Sigmoid colon (tissue), 7 donors: ENCODE data around the gene CAMK1D. TPM values are rescaled to one million over a fixed set of nuclear protein-coding genes. Genes with fewer than 3 reads are reported as not detected.
"Not testable (repeated sequence)": the region's sequence is repeated elsewhere in the genome, so short reads cannot be mapped to it uniquely, and the experiment has no call there.

Experiments
- DNase-seq: peaks from one replicate; pipeline ENCODE4 v3.0.0-alpha.2; 2019
- H3K27ac ChIP-seq, 4 donors: fragments of 200-600 bp; sonication (generic); one replicate each; pipeline ENCODE4 v1.5.1; 2016 to 2019; ENCODE audit warnings: mild to moderate bottlenecking in 1 of 4
- H3K27me3 ChIP-seq, 3 donors: fragments of 200-600 bp; sonication (generic); one replicate each; pipeline ENCODE4 v1.5.1; 2019; ENCODE audit warnings: mild to moderate bottlenecking in 1 of 3
- H3K36me3 ChIP-seq, 4 donors: fragments of 200-600 bp; sonication (generic); one replicate each; pipeline ENCODE4 v1.5.1; 2016 to 2019
- H3K4me1 ChIP-seq, 4 donors: fragments of 200-600 bp; sonication (generic); one replicate each; pipeline ENCODE4 v1.5.1; 2017 to 2019
- H3K4me3 ChIP-seq, 4 donors: fragments of 200-600 bp; sonication (generic); one replicate each; pipeline ENCODE4 v1.5.1; 2017 to 2019; ENCODE audit warnings: mild to moderate bottlenecking in 2 of 4, moderate library complexity in 1 of 4
- H3K9me3 ChIP-seq, 4 donors: fragments of 200-600 bp in 3 of 4; sonication (generic) in 3 of 4; one replicate each; pipeline versions ENCODE4 v1.5.1 to v1.6.1; 2013 to 2019
- EP300 ChIP-seq, 4 donors: sonication (generic); formaldehyde crosslinking; IDR thresholded peaks; one replicate each; pipeline ENCODE4 v1.6.1; 2017; ENCODE audit warnings: antibody characterized with exemption in 4 of 4
- POLR2A ChIP-seq, 2 donors: fragments of 450-650 bp; IDR thresholded peaks; one replicate each; pipeline ENCODE4 v1.6.1; 2016; ENCODE audit warnings: antibody characterized with exemption in 2 of 2, mild to moderate bottlenecking in 2 of 2, moderate library complexity in 2 of 2
- POLR2AphosphoS5 ChIP-seq, 4 donors: sonication (generic); formaldehyde crosslinking; IDR thresholded peaks; one replicate each; pipeline ENCODE4 v1.6.1; 2017; ENCODE audit warnings: antibody characterized with exemption in 4 of 4
- WGBS, 2 donors: extraction: QIAGEN DNeasy Blood & Tissue Kit; methylation state at CpG; one replicate each; pipeline ENCODE4 v1.1.7; 2013; 5-methylcytosine and 5-hydroxymethylcytosine counted together
- intact Hi-C: fragments of 100-400 bp; cut with DNase I; formaldehyde crosslinking; loops from one replicate; pipeline ENCODE4 v1.15.1; 2023
- polyA plus RNA-seq, 3 donors: library from polyadenylated mRNA; stranded (reverse); fragments of 200-250 nt; gene quantifications; one replicate each; pipeline ENCODE4 v1.2.3, GENCODE V29; 2013
- total RNA-seq, 4 donors: library from RNA; depleted of rRNA; stranded (reverse); fragments of >200 nt; gene quantifications; one replicate each; pipeline ENCODE4 v1.1.0, GENCODE V29; 2016
- TF ChIP-seq, protein P1 (sequence below), 4 experiments: fragments of 450-650 bp in 3 of 4; fragments of 200-600 bp in 1 of 4; IDR thresholded peaks; one replicate each; pipeline ENCODE4 v1.5.1; 2016 to 2019; ENCODE audit warnings: antibody characterized with exemption in 4 of 4, mild to moderate bottlenecking in 3 of 4, moderate library complexity in 2 of 4
- donor health status: healthy with polysubstance abuse.
- donor health status: Bipolar disorder and iron deficiency.
- donor health status: healthy.

Gene CAMK1D
- total and polyA plus RNA-seq, 7 donors, result 7.2 to 11.5 (median 8.6) TPM

DNA sequence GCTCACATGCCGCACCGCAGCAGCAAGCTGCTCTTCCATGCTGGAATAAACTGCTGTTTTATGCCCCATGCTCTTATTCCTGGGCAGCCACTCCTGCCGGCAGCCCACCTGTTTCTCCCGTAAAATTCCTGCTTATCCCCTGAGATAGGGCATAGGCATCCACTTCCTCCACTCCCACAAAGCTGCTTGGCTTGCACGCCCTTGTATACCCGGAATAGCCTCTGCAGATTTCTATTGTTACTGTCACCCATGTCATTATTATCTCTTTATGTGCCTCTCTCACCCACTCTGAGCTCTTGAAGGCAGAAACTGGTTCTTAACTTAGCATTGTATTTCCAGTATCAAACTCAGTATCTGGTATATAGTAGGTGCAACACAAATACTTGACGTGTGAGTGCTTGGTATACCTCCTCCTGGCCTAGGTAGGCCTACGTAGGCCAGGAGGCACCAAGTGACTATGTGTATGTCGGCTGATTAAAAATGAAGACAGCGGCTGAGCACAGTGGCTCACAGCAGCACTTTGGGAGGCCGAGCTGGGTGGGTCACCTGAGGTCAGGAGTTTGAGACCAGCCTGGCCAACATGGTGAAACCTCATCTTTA is 458.8 kb downstream of the CAMK1D start:
- no peak overlapping the region for H3K4me3 ChIP-seq
- DNase-seq, result no peak
- 93% methylated on average over 11 of the region's 11 CpGs for WGBS, 2 donors
- no peaks in the 10 kb centered on the region for H3K4me1 ChIP-seq
- no peaks in the 10 kb centered on the region for H3K9me3 ChIP-seq
- H3K36me3 ChIP-seq, result no peaks in the 10 kb centered on the region
- TF ChIP-seq, protein P1, sequence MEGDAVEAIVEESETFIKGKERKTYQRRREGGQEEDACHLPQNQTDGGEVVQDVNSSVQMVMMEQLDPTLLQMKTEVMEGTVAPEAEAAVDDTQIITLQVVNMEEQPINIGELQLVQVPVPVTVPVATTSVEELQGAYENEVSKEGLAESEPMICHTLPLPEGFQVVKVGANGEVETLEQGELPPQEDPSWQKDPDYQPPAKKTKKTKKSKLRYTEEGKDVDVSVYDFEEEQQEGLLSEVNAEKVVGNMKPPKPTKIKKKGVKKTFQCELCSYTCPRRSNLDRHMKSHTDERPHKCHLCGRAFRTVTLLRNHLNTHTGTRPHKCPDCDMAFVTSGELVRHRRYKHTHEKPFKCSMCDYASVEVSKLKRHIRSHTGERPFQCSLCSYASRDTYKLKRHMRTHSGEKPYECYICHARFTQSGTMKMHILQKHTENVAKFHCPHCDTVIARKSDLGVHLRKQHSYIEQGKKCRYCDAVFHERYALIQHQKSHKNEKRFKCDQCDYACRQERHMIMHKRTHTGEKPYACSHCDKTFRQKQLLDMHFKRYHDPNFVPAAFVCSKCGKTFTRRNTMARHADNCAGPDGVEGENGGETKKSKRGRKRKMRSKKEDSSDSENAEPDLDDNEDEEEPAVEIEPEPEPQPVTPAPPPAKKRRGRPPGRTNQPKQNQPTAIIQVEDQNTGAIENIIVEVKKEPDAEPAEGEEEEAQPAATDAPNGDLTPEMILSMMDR (IDR thresholded peaks at IDR 0.05), result no peak
- TF ChIP-seq EP300 (IDR thresholded peaks at IDR 0.05) (no peak), POLR2AphosphoS5 (IDR thresholded peaks at IDR 0.05) (no peak), POLR2A (IDR thresholded peaks at IDR 0.05) (no peak)
- H3K27ac ChIP-seq, result no peak overlapping the region
- intact Hi-C loops, result no loop called here
- H3K27me3 ChIP-seq, result no peaks in the 10 kb centered on the region

GRCh38 chr10:12810046-12810445 is 460.7 kb downstream of the CAMK1D start:
- H3K4me3 ChIP-seq, H3K27me3 ChIP-seq, H3K9me3 ChIP-seq, intact Hi-C loops, H3K27ac ChIP-seq, DNase-seq, H3K4me1 ChIP-seq: not testable (repeated sequence)
- peaks cover 0 to 12% (median 7%) of the 10 kb centered on the region in 4 donors for H3K36me3 ChIP-seq
- WGBS, 2 donors, result 92 to 96% methylated on average over 5 to 6 of the region's 6 CpGs

- H3K4me1 ChIP-seq, result no peaks in the 10 kb centered on the region
- H3K27me3 ChIP-seq, result no peaks in the 10 kb centered on the region
- H3K9me3 ChIP-seq, result peaks cover 0 to 2% (median 0%) of the 10 kb centered on the region in 4 donors
- no peak for DNase-seq
- 93 to 94% methylated on average over 14 of the region's 14 CpGs for WGBS, 2 donors
- intact Hi-C loops, result no loop called here
- H3K4me3 ChIP-seq, result no peak overlapping the region
- TF ChIP-seq, protein P1 (IDR thresholded peaks at IDR 0.05), result no peak
- TF ChIP-seq POLR2AphosphoS5 (IDR thresholded peaks at IDR 0.05) (no peak), POLR2A (IDR thresholded peaks at IDR 0.05) (no peak), EP300 (IDR thresholded peaks at IDR 0.05) (no peak)
- H3K36me3 ChIP-seq, result peaks cover 0 to 27% (median 13%) of the 10 kb centered on the region in 4 donors
- H3K27ac ChIP-seq, result no peak overlapping the region
These were observed 462.5 kb downstream of the CAMK1D start for GRCh38 chr10:12811826-12812225.

DNA sequence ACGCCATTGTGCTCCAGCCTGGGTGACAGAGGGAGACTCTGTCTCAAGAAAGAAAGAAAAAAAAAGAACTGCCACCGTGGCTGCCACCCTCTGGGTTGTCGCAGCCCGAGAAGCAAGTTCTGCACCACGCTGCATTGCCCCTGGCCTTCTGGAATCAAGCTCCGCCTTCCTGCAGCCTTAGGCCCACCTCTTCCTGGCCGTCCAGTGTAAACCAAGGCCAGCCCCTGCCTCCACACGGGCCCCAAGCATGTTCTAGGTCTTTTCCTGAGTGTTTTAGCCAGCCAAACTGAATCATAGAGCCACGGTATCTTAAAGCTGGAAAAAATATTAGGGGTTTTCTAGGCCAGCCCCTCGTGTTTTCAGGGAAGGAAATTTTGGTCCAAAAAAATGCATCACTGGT is 463.2 kb downstream of the CAMK1D start:
- no peak overlapping the region for H3K4me3 ChIP-seq
- peaks cover 0 to 27% (median 13%) of the 10 kb centered on the region in 4 donors for H3K36me3 ChIP-seq
- H3K27me3 ChIP-seq, result no peaks in the 10 kb centered on the region
- WGBS, 2 donors, result 90 to 96% methylated on average over 10 of the region's 10 CpGs
- H3K4me1 ChIP-seq, result no peaks in the 10 kb centered on the region
- TF ChIP-seq EP300 (IDR thresholded peaks at IDR 0.05), result no peak
- TF ChIP-seq, protein P1 (IDR thresholded peaks at IDR 0.05), result no peak
- no peak for TF ChIP-seq POLR2AphosphoS5 (IDR thresholded peaks at IDR 0.05)
- no peak for TF ChIP-seq POLR2A (IDR thresholded peaks at IDR 0.05)
- H3K27ac ChIP-seq, result no peak overlapping the region
- intact Hi-C loops, result no loop called here
- peaks cover 0 to 2% (median 0%) of the 10 kb centered on the region in 4 donors for H3K9me3 ChIP-seq
- no peak for DNase-seq

GRCh38 chr10:12814166-12814565 is 464.8 kb downstream of the CAMK1D start:
- TF ChIP-seq, protein P1 (IDR thresholded peaks at IDR 0.05), result no peak
- TF ChIP-seq POLR2AphosphoS5 (IDR thresholded peaks at IDR 0.05) (no peak), POLR2A (IDR thresholded peaks at IDR 0.05) (no peak)
- no peak for DNase-seq
- intact Hi-C loops, result no loop called here
- 97 to 98% methylated on average over 9 of the region's 9 CpGs for WGBS, 2 donors
- H3K4me3 ChIP-seq, result no peak overlapping the region
- peaks cover 0 to 27% (median 13%) of the 10 kb centered on the region in 4 donors for H3K36me3 ChIP-seq
- no peak overlapping the region for H3K27ac ChIP-seq
- H3K27me3 ChIP-seq, result no peaks in the 10 kb centered on the region
- peaks cover 0 to 2% (median 0%) of the 10 kb centered on the region in 4 donors for H3K9me3 ChIP-seq
- H3K4me1 ChIP-seq, result no peaks in the 10 kb centered on the region
